OCI-LY1 (cell line): ENCODE results near the gene ITGAV.

Experiments used
- CTCF ChIP-seq: fragments of 200-600 bp; sonication (generic), shearing (Covaris generic); IDR thresholded peaks from 2 replicates; pipeline ENCODE4 v1.5.1; 2017; ENCODE audit warnings: mild to moderate bottlenecking, antibody characterized with exemption, low read length, moderate library complexity, mixed read lengths
- EZH2 ChIP-seq: fragments of 200-600 bp; sonication (generic), shearing (Covaris generic); IDR thresholded peaks from 2 replicates; pipeline ENCODE4 v1.8.0; 2017; ENCODE audit warnings: borderline replicate concordance, mixed run types, mild to moderate bottlenecking, antibody characterized with exemption, low read length, moderate library complexity, mixed read lengths

- TF ChIP-seq CTCF (no peak), EZH2 (no peak)
Measured at GRCh38 chr2:186582698-186583097, 7.2 kb upstream of the ITGAV start.
